ENCODE measurements around the gene KCNJ6. TPM values are rescaled to one million over a fixed set of nuclear protein-coding genes. Genes with fewer than 3 reads are reported as not detected.

Gene KCNJ6
- total and polyA plus RNA-seq, 9 of the 15 experiments (the other 6 are each of a cell fraction or from before 2014, with no cell fraction given), result 0.06 to 0.21 (median 0.13) TPM; not detected in 1

GRCh38 chr21:37563641-37564340 lies 352.5 kb downstream of the KCNJ6 start (continued):
- peak; percentile 99 for TF ChIP-seq HINFP (tag; conservative IDR thresholded peaks at IDR 0.05; ENCODE audit: low read depth)
- no peak for TF ChIP-seq ZNF174 (CRISPR knock-in tag; IDR thresholded peaks at IDR 0.05)
- TF ChIP-seq ZNF395 (CRISPR knock-in tag; IDR thresholded peaks at IDR 0.05), result peak; percentile 68
- no peak for TF ChIP-seq ADNP (tag; IDR thresholded peaks at IDR 0.05)
- no peak for TF ChIP-seq ZKSCAN8 (CRISPR knock-in tag; IDR thresholded peaks at IDR 0.05)
- peak; percentile 88 for TF ChIP-seq ZBTB7A (IDR thresholded peaks at IDR 0.05; ENCODE audit: borderline replicate concordance, control insufficient read depth, low read depth, low read length)
- peak; percentile 96 to 99 for TF ChIP-seq E2F6 (IDR thresholded peaks at IDR 0.05; ENCODE audit: borderline replicate concordance in 1 of 2, extremely low read depth in 1 of 2, insufficient read depth in 1 of 2, insufficient read length in 1 of 2, low read depth in 1 of 2, low read length in 1 of 2, poor library complexity in 1 of 2, severe bottlenecking in 1 of 2)
- TF ChIP-seq, protein P1, sequence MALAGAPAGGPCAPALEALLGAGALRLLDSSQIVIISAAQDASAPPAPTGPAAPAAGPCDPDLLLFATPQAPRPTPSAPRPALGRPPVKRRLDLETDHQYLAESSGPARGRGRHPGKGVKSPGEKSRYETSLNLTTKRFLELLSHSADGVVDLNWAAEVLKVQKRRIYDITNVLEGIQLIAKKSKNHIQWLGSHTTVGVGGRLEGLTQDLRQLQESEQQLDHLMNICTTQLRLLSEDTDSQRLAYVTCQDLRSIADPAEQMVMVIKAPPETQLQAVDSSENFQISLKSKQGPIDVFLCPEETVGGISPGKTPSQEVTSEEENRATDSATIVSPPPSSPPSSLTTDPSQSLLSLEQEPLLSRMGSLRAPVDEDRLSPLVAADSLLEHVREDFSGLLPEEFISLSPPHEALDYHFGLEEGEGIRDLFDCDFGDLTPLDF (CRISPR knock-in tag; IDR thresholded peaks at IDR 0.05), result peak; percentile 57
- peak; percentile 57; the same call in 1 of the 2 replicates for TF ChIP-seq MBD2 (IDR thresholded peaks at IDR 0.05; ENCODE audit: borderline replicate concordance, low read depth)
- no peak; the same call in 1 of the 2 replicates for TF ChIP-seq GTF2A2 (tag; IDR thresholded peaks at IDR 0.05)
- no peak for TF ChIP-seq RBM15 (IDR thresholded peaks at IDR 0.05; ENCODE audit: insufficient read depth, low read length)
- peak; percentile 96 for TF ChIP-seq ZBTB49 (CRISPR knock-in tag; IDR thresholded peaks at IDR 0.05; ENCODE audit: borderline replicate concordance)
- TF ChIP-seq MECOM (CRISPR knock-in tag; IDR thresholded peaks at IDR 0.05), result 0 out of 2 replicates have a peak, but pooled peaks have one; percentile 49
- no peak for TF ChIP-seq BACH1 (tag; IDR thresholded peaks at IDR 0.05)
- TF ChIP-seq ILF3 (IDR thresholded peaks at IDR 0.05; ENCODE audit: borderline replicate concordance), result no peak
- TF ChIP-seq ZNF785 (CRISPR knock-in tag; IDR thresholded peaks at IDR 0.05), result no peak
- no peak for TF ChIP-seq ZNF146 (CRISPR knock-in tag; IDR thresholded peaks at IDR 0.05; ENCODE audit: unreplicated experiment)

Measured in K562 (cell line).